ENCODE data around the gene TPTE2.
"Not testable (repeated sequence)": the region's sequence is repeated elsewhere in the genome, so short reads cannot be mapped to it uniquely, and the experiment has no call there.

TPTE2 gene

DNA sequence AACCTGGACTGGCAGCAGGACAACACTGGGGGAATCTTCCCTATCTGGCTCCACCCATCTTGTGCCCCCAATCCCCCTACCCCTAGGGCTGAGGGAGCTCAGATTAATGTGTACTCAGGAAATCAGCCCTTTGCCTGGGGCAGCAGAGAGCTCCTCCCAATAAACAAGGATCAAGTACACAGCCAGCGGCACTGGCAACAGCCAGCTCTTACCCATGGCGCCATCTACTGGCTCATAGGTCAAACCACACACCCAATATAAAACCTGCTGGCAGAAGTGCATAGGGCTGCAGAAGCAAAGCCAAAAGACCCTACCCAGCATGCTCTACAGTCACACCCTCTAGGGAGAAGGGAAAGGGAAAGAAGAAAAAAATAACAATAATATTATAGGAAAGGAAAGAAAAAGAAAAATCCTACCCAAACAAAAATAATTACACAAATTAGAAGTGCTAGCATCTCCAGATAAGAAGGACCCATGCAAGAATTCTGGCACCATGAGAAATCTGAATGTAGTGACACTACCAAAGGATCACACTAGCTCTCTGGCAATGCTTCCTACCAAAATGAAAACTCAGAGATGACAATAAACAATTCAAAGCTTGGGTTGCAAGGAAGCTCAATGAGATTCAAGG lies 122.2 kb downstream of the TPTE2 start:
- TF ChIP-seq, protein P1, sequence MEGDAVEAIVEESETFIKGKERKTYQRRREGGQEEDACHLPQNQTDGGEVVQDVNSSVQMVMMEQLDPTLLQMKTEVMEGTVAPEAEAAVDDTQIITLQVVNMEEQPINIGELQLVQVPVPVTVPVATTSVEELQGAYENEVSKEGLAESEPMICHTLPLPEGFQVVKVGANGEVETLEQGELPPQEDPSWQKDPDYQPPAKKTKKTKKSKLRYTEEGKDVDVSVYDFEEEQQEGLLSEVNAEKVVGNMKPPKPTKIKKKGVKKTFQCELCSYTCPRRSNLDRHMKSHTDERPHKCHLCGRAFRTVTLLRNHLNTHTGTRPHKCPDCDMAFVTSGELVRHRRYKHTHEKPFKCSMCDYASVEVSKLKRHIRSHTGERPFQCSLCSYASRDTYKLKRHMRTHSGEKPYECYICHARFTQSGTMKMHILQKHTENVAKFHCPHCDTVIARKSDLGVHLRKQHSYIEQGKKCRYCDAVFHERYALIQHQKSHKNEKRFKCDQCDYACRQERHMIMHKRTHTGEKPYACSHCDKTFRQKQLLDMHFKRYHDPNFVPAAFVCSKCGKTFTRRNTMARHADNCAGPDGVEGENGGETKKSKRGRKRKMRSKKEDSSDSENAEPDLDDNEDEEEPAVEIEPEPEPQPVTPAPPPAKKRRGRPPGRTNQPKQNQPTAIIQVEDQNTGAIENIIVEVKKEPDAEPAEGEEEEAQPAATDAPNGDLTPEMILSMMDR (IDR thresholded peaks at IDR 0.05; ENCODE audit: low read length), result 0 out of 2 replicates have a peak, but pooled peaks have one; percentile 10
- H4K20me1 ChIP-seq (ENCODE audit: insufficient read depth, low read length); H3K79me2 ChIP-seq (ENCODE audit: insufficient read depth, low read length); H2AFZ ChIP-seq (ENCODE audit: low read length); H3K4me2 ChIP-seq (ENCODE audit: low read length); H3K36me3 ChIP-seq (ENCODE audit: insufficient read depth, low read length); H3K4me1 ChIP-seq (ENCODE audit: insufficient read depth, low read length, severe bottlenecking); H3K9me2 ChIP-seq (ENCODE audit: low read depth, low read length); H3K4me3 ChIP-seq (ENCODE audit: low read depth, low read length, poor library complexity, severe bottlenecking); H3K27ac ChIP-seq (ENCODE audit: low read depth, low read length, poor library complexity, severe bottlenecking); H3K9me3 ChIP-seq (ENCODE audit: low read length); H3F3A ChIP-seq (ENCODE audit: insufficient read depth, low read length); H3K27me3 ChIP-seq (ENCODE audit: insufficient read depth, low read length); H3K9ac ChIP-seq (ENCODE audit: low read length): not testable (repeated sequence)

- not testable (repeated sequence) for H3K4me1 ChIP-seq (ENCODE audit: insufficient read depth, low read length, severe bottlenecking); H3K27me3 ChIP-seq (ENCODE audit: insufficient read depth, low read length); H2AFZ ChIP-seq (ENCODE audit: low read length); H3K4me3 ChIP-seq (ENCODE audit: low read depth, low read length, poor library complexity, severe bottlenecking); H4K20me1 ChIP-seq (ENCODE audit: insufficient read depth, low read length); H3K27ac ChIP-seq (ENCODE audit: low read depth, low read length, poor library complexity, severe bottlenecking); H3F3A ChIP-seq (ENCODE audit: insufficient read depth, low read length); H3K4me2 ChIP-seq (ENCODE audit: low read length); H3K9me3 ChIP-seq (ENCODE audit: low read length); H3K36me3 ChIP-seq (ENCODE audit: insufficient read depth, low read length); H3K79me2 ChIP-seq (ENCODE audit: insufficient read depth, low read length); H3K9me2 ChIP-seq (ENCODE audit: low read depth, low read length); H3K9ac ChIP-seq (ENCODE audit: low read length)
These were observed 123.6 kb downstream of the TPTE2 start for GRCh38 chr13:19437780-19438179.

DNA sequence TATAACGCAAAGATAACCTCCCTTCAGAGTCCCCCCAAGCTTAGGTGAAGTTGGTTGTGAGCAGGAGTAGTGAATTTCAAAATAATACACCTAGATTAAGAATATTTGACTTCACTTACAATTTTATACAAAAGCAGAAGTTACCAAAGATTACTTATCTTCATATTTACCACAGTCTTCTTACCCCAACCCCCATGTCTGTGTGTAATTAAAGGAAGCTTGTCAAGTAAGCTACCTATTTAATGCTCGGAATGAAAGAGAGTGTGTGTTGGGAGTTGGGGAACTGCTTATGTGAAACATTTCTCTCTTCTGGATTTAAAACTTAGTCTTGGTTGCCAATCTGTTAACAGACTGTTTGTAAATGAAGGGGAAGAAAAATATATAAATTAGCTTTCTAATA lies 139.1 kb downstream of the TPTE2 start:
- H3K27ac ChIP-seq (ENCODE audit: low read depth, low read length, poor library complexity, severe bottlenecking); H4K20me1 ChIP-seq (ENCODE audit: insufficient read depth, low read length); H3K4me3 ChIP-seq (ENCODE audit: low read depth, low read length, poor library complexity, severe bottlenecking); H3K9ac ChIP-seq (ENCODE audit: low read length); H3F3A ChIP-seq (ENCODE audit: insufficient read depth, low read length); H2AFZ ChIP-seq (ENCODE audit: low read length); H3K9me3 ChIP-seq (ENCODE audit: low read length); H3K9me2 ChIP-seq (ENCODE audit: low read depth, low read length); H3K4me1 ChIP-seq (ENCODE audit: insufficient read depth, low read length, severe bottlenecking); H3K36me3 ChIP-seq (ENCODE audit: insufficient read depth, low read length); H3K27me3 ChIP-seq (ENCODE audit: insufficient read depth, low read length); H3K4me2 ChIP-seq (ENCODE audit: low read length); H3K79me2 ChIP-seq (ENCODE audit: insufficient read depth, low read length): not testable (repeated sequence)

DNA sequence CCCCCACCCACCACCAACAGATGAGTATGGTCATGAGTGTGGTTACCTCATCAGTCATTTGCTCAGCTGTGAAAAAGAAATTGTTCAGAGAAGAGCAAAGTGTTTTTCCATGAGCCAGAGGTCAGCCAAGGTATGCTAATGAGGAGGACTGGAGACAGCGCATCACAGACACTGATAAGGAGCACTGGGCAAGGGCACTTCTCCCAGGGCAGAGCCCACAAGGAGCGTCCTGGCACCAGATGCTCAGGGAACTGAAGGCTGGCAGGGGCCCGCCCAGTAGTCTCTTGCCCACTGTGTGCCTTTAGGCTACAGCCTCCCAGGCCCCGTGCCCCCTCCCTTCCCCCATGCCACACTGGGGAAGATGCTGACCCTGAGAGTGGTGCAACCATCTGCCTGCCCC lies 148.8 kb downstream of the TPTE2 start:
- H3K9me2 ChIP-seq (ENCODE audit: low read depth, low read length); H3K36me3 ChIP-seq (ENCODE audit: insufficient read depth, low read length); H3K4me1 ChIP-seq (ENCODE audit: insufficient read depth, low read length, severe bottlenecking); H3F3A ChIP-seq (ENCODE audit: insufficient read depth, low read length); H3K27me3 ChIP-seq (ENCODE audit: insufficient read depth, low read length); H3K9me3 ChIP-seq (ENCODE audit: low read length); H4K20me1 ChIP-seq (ENCODE audit: insufficient read depth, low read length); H3K4me3 ChIP-seq (ENCODE audit: low read depth, low read length, poor library complexity, severe bottlenecking); H3K79me2 ChIP-seq (ENCODE audit: insufficient read depth, low read length); H2AFZ ChIP-seq (ENCODE audit: low read length); H3K27ac ChIP-seq (ENCODE audit: low read depth, low read length, poor library complexity, severe bottlenecking); H3K4me2 ChIP-seq (ENCODE audit: low read length); H3K9ac ChIP-seq (ENCODE audit: low read length): not testable (repeated sequence)

- H3K9ac ChIP-seq (ENCODE audit: low read length); H3K27me3 ChIP-seq (ENCODE audit: insufficient read depth, low read length); H3K36me3 ChIP-seq (ENCODE audit: insufficient read depth, low read length); H3K79me2 ChIP-seq (ENCODE audit: insufficient read depth, low read length); H3K4me1 ChIP-seq (ENCODE audit: insufficient read depth, low read length, severe bottlenecking); H2AFZ ChIP-seq (ENCODE audit: low read length); H3K27ac ChIP-seq (ENCODE audit: low read depth, low read length, poor library complexity, severe bottlenecking); H3F3A ChIP-seq (ENCODE audit: insufficient read depth, low read length); H3K9me3 ChIP-seq (ENCODE audit: low read length); H3K4me3 ChIP-seq (ENCODE audit: low read depth, low read length, poor library complexity, severe bottlenecking); H3K4me2 ChIP-seq (ENCODE audit: low read length); H3K9me2 ChIP-seq (ENCODE audit: low read depth, low read length); H4K20me1 ChIP-seq (ENCODE audit: insufficient read depth, low read length): not testable (repeated sequence)
These were observed 178.4 kb downstream of the TPTE2 start for GRCh38 chr13:19382746-19383511.

All from OCI-LY1 (cell line).